H9 (cell line): ENCODE measurements around the gene VENTX. TPM values are rescaled to one million over a fixed set of nuclear protein-coding genes. Genes with fewer than 3 reads are reported as not detected.

Source experiments
- DNase-seq: peaks from one replicate; pipeline ENCODE4 v3.0.0-alpha.2; 2017
- H2AFZ ChIP-seq: one replicate; pipeline ENCODE4 v1.6.1; 2013; ENCODE audit warnings: mild to moderate bottlenecking, low read length, control low read depth, moderate library complexity
- H2AK5ac ChIP-seq: 2 replicates; pipeline ENCODE4 v1.6.1; 2013; ENCODE audit warnings: low read length, control low read depth, mixed read lengths; ENCODE audit not compliant: insufficient read length
- H2BK120ac ChIP-seq: one replicate; pipeline ENCODE4 v1.6.1; 2013; ENCODE audit warnings: low read depth, mild to moderate bottlenecking, low read length, control low read depth, inconsistent platforms; ENCODE audit not compliant: poor library complexity, severe bottlenecking
- H2BK12ac ChIP-seq: 2 replicates; pipeline ENCODE4 v1.6.1; 2013; ENCODE audit warnings: low read length, control low read depth, mixed read lengths, low read depth; ENCODE audit not compliant: insufficient read length
- H2BK15ac ChIP-seq: 2 replicates; pipeline ENCODE4 v1.6.1; 2013; ENCODE audit warnings: low read depth, low read length, control low read depth
- H2BK20ac ChIP-seq: one replicate; pipeline ENCODE4 v1.6.1; 2013; ENCODE audit warnings: low read depth, mild to moderate bottlenecking, low read length, control low read depth, inconsistent platforms; ENCODE audit not compliant: poor library complexity, severe bottlenecking
- H2BK5ac ChIP-seq: 2 replicates; pipeline ENCODE4 v1.6.1; 2013; ENCODE audit warnings: low read length, control low read depth, mixed read lengths; ENCODE audit not compliant: insufficient read length
- H3K14ac ChIP-seq: 2 replicates; pipeline ENCODE4 v1.6.1; 2013; ENCODE audit warnings: low read length, control low read depth; ENCODE audit not compliant: insufficient read depth
- H3K18ac ChIP-seq: 2 replicates; pipeline ENCODE4 v1.6.1; 2013; ENCODE audit warnings: low read depth, mild to moderate bottlenecking, mixed read lengths, low read length, control low read depth; ENCODE audit not compliant: insufficient read length
- H3K23ac ChIP-seq: 2 replicates; pipeline ENCODE4 v1.6.1; 2013; ENCODE audit warnings: low read length, control low read depth, mixed read lengths, low read depth; ENCODE audit not compliant: insufficient read length
- H3K23me2 ChIP-seq: 2 replicates; pipeline ENCODE4 v1.6.1; 2013; ENCODE audit warnings: low read depth, mild to moderate bottlenecking, mixed read lengths, low read length, control low read depth; ENCODE audit not compliant: insufficient read length, poor library complexity, severe bottlenecking
- H3K27ac ChIP-seq: 2 replicates; pipeline ENCODE4 v1.5.1; 2013; ENCODE audit warnings: low read length, control low read depth, mixed read lengths, low read depth; ENCODE audit not compliant: insufficient read length
- H3K27me3 ChIP-seq: 2 replicates; pipeline ENCODE4 v1.6.1; 2013; ENCODE audit warnings: low read length, control low read depth, inconsistent platforms; ENCODE audit not compliant: insufficient read depth
- H3K4ac ChIP-seq: 2 replicates; pipeline ENCODE4 v1.6.1; 2013; ENCODE audit warnings: low read depth, mild to moderate bottlenecking, control low read depth, inconsistent platforms, low read length, moderate library complexity
- H3K4me1 ChIP-seq: 2 replicates; pipeline ENCODE4 v1.6.1; 2013; ENCODE audit warnings: low read length, control low read depth, inconsistent platforms; ENCODE audit not compliant: insufficient read depth
- H3K4me2 ChIP-seq: 2 replicates; pipeline ENCODE4 v1.6.1; 2013; ENCODE audit warnings: low read length, control low read depth, mixed read lengths; ENCODE audit not compliant: insufficient read length, insufficient read depth
- H3K56ac ChIP-seq: 2 replicates; pipeline ENCODE4 v1.6.1; 2013; ENCODE audit warnings: low read depth, mild to moderate bottlenecking, mixed read lengths, low read length, control low read depth; ENCODE audit not compliant: insufficient read length
- H3K79me1 ChIP-seq: 2 replicates; pipeline ENCODE4 v1.6.1; 2013; ENCODE audit warnings: low read depth, mild to moderate bottlenecking, moderate library complexity, low read length, control low read depth, inconsistent platforms; ENCODE audit not compliant: insufficient read depth, poor library complexity, severe bottlenecking
- H3K79me2 ChIP-seq: 2 replicates; pipeline ENCODE4 v1.6.1; 2013; ENCODE audit warnings: low read length, control low read depth, inconsistent platforms; ENCODE audit not compliant: insufficient read depth
- H3K9ac ChIP-seq: 2 replicates; pipeline ENCODE4 v1.6.1; 2013; ENCODE audit warnings: low read length, control low read depth, mixed read lengths; ENCODE audit not compliant: insufficient read length; ENCODE audit errors: extremely low read depth
- H3K9me3 ChIP-seq: one replicate; pipeline ENCODE4 v1.6.1; 2013; ENCODE audit warnings: low read depth, low read length, inconsistent platforms; ENCODE audit not compliant: control insufficient read depth
- H3T11ph ChIP-seq: one replicate; pipeline ENCODE4 v1.6.1; 2013; ENCODE audit warnings: mild to moderate bottlenecking, low read length, control low read depth, inconsistent platforms
- H4K20me1 ChIP-seq: one replicate; pipeline ENCODE4 v1.6.1; 2013; ENCODE audit not compliant: control insufficient read depth, insufficient read length, insufficient read depth
- H4K5ac ChIP-seq: 2 replicates; pipeline ENCODE4 v1.6.1; 2013; ENCODE audit warnings: low read depth, mild to moderate bottlenecking, mixed read lengths, low read length, control low read depth; ENCODE audit not compliant: insufficient read length
- H4K8ac ChIP-seq: replicated peaks from 2 replicates; pipeline ENCODE4 v1.6.1; 2013; ENCODE audit warnings: low read length, control low read depth, mixed read lengths, low read depth; ENCODE audit not compliant: insufficient read length
- H4K91ac ChIP-seq: 2 replicates; pipeline ENCODE4 v1.6.1; 2013; ENCODE audit warnings: low read depth, mild to moderate bottlenecking, moderate library complexity, mixed read lengths, low read length, control low read depth; ENCODE audit not compliant: insufficient read length
- H3K27ac Mint-ChIP-seq, 3 experiments: 2 replicates in 2 of 3; 3 replicates in 1 of 3; pipeline ENCODE4 v1.8.0; 2020 to 2021; ENCODE audit warnings: mixed read lengths in 3 of 3, mild to moderate bottlenecking in 1 of 3, moderate library complexity in 1 of 3
- H3K27me3 Mint-ChIP-seq: 2 replicates; pipeline ENCODE4 v1.8.0; 2021; ENCODE audit warnings: low read depth, mild to moderate bottlenecking, moderate library complexity, mixed read lengths
- H3K36me3 Mint-ChIP-seq, 3 experiments: 2 replicates in 2 of 3; 3 replicates in 1 of 3; pipeline ENCODE4 v1.8.0; 2020 to 2021; ENCODE audit warnings: low read depth in 3 of 3, mixed read lengths in 3 of 3; ENCODE audit not compliant: insufficient read depth in 1 of 3
- H3K4me1 Mint-ChIP-seq, 2 experiments: 2 replicates each; pipeline ENCODE4 v1.8.0; 2020; ENCODE audit warnings: mixed read lengths in 2 of 2
- H3K4me3 Mint-ChIP-seq, 2 experiments: 2 replicates in 1 of 2; 3 replicates in 1 of 2; pipeline ENCODE4 v1.8.0; 2020 to 2021; ENCODE audit warnings: mild to moderate bottlenecking in 2 of 2, mixed read lengths in 2 of 2, moderate library complexity in 1 of 2
- H3K9me3 Mint-ChIP-seq, 2 experiments: 2 replicates in 1 of 2; 3 replicates in 1 of 2; pipeline ENCODE4 v1.8.0; 2020; ENCODE audit warnings: mild to moderate bottlenecking in 2 of 2, mixed read lengths in 2 of 2, moderate library complexity in 1 of 2
- WGBS: extraction: QIAGEN DNeasy Blood & Tissue Kit; methylation state at CpG from one replicate; pipeline ENCODE4 v1.1.7; 2013; ENCODE audit warnings: missing lambda C conversion rate, low lambda C conversion rate, mixed read lengths; ENCODE audit not compliant: insufficient read length; ENCODE audit errors: extremely low coverage; 5-methylcytosine and 5-hydroxymethylcytosine counted together
- total RNA-seq: library from RNA; stranded (reverse); gene quantifications from 2 replicates; pipeline ENCODE4 v1.2.1, GENCODE V29; 2021
- TF ChIP-seq, protein P1 (sequence below): fragments of 200-600 bp; sonication (generic); conservative IDR thresholded peaks from 3 replicates; pipeline ENCODE4 v1.8.0; 2021; ENCODE audit warnings: antibody characterized with exemption, mild to moderate bottlenecking

Gene VENTX
- total RNA-seq, 1 experiment from 2014 or later = 10.9 TPM

DNA sequence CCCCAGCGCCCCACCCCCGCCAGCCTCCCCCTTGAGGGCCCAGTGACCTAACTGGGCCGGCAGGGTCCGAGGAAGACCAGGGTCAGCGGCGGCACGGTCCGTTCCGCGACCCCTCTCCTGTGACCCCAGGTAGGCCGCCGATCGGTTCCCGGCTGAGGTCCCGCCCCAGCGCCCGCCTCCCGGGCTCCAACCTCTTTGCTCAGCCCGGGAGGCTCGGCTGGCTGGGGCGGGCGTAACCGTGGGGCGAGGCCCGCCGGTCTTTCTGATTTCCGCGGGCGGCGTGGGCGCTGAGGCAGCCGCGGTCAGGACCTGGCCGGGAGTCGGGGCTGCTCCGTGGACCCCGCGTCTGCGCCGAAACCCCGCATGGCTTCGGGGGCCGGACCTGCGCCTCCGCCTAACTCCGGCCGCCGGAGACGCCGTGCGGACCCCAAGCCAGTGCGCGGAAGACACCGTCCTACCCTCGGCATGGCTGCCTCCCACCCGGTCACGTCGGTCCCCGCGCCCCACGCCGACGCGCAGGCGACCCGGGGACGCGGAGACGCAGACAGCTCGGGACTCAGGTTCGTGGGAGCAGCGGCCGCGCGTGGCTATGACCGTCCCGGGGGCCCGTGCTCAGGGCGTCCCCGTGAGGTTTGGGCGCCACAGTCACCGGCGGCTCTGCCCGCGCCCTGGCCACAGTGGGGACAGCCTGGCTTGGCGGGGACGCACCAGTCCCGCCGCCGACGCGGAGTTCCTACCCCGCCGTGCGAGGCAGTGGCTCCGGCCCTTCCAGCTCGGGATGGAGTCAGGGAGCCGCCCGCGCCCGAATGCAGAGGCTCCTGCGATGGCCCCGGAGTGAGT lies 1.0 kb upstream of the VENTX start:
- Histone ChIP-seq H4K91ac (no peak overlapping the region), H3K79me1 (no peaks in the 10 kb centered on the region), H3K27ac (no peak overlapping the region), H4K8ac (no peak overlapping the region), H3K9me3 (no peaks in the 10 kb centered on the region), H3K56ac (no peak overlapping the region), H3K9ac (no peak overlapping the region), H2BK12ac (no peak overlapping the region), H3K23ac (no peak overlapping the region), H3K14ac (peak overlapping the region; percentile 76; the same call in 1 of the 2 replicates), H2BK120ac (no peak overlapping the region), H3K4ac (no peak overlapping the region), H3K4me2 (peak overlapping the region; percentile 27), H3K18ac (peak overlapping the region; percentile 61), H2BK5ac (no peak overlapping the region), H3K23me2 (peaks cover 14% of the 10 kb centered on the region), H3K79me2 (no peaks in the 10 kb centered on the region), H3K4me1 (no peaks in the 10 kb centered on the region; the same call in 1 of the 2 replicates), H3T11ph (no peak overlapping the region), H2AK5ac (no peak overlapping the region), H4K5ac (no peak overlapping the region), H4K20me1 (no peaks in the 10 kb centered on the region), H2BK15ac (no peak overlapping the region), H2BK20ac (no peak overlapping the region), H3K27me3 (peaks cover 14% of the 10 kb centered on the region; the same call in 1 of the 2 replicates), H2AFZ (no peak overlapping the region)
- no CpG with 5 or more reads among the region's 103 CpGs for WGBS
- Mint-ChIP-seq H3K36me3 (peaks cover 0 to 17% (median 0%) of the 10 kb centered on the region in 3 experiments; a peak in 3 of 7 replicates), H3K4me3 (peak overlapping the region in 1 of 2 experiments; percentile 48; a peak in 2 of 5 replicates), H3K4me1 (peaks cover 17 to 27% of the 10 kb centered on the region in 2 experiments), H3K27me3 (peaks cover 68% of the 10 kb centered on the region), H3K27ac (no peak overlapping the region), H3K9me3 (peaks cover 0 to under 1% of the 10 kb centered on the region in 2 experiments; a peak in 1 of 5 replicates)
- TF ChIP-seq, protein P1, sequence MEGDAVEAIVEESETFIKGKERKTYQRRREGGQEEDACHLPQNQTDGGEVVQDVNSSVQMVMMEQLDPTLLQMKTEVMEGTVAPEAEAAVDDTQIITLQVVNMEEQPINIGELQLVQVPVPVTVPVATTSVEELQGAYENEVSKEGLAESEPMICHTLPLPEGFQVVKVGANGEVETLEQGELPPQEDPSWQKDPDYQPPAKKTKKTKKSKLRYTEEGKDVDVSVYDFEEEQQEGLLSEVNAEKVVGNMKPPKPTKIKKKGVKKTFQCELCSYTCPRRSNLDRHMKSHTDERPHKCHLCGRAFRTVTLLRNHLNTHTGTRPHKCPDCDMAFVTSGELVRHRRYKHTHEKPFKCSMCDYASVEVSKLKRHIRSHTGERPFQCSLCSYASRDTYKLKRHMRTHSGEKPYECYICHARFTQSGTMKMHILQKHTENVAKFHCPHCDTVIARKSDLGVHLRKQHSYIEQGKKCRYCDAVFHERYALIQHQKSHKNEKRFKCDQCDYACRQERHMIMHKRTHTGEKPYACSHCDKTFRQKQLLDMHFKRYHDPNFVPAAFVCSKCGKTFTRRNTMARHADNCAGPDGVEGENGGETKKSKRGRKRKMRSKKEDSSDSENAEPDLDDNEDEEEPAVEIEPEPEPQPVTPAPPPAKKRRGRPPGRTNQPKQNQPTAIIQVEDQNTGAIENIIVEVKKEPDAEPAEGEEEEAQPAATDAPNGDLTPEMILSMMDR = no peak
- no peak for DNase-seq
